Astrocyte (in vitro differentiated cells and primary cell): ENCODE measurements around the gene NOD1.

Experiments
- EZH2 ChIP-seq: IDR thresholded peaks from 2 replicates; pipeline ENCODE4 v1.6.1; 2012; ENCODE audit warnings: mild to moderate bottlenecking, low read length, inconsistent platforms; ENCODE audit not compliant: insufficient read depth
- TF ChIP-seq, protein P1 (sequence below): IDR thresholded peaks from 2 replicates; pipeline ENCODE4 v1.5.1; 2011; ENCODE audit warnings: low read depth, mild to moderate bottlenecking, inconsistent platforms, low read length, moderate library complexity; ENCODE audit not compliant: insufficient read depth

DNA sequence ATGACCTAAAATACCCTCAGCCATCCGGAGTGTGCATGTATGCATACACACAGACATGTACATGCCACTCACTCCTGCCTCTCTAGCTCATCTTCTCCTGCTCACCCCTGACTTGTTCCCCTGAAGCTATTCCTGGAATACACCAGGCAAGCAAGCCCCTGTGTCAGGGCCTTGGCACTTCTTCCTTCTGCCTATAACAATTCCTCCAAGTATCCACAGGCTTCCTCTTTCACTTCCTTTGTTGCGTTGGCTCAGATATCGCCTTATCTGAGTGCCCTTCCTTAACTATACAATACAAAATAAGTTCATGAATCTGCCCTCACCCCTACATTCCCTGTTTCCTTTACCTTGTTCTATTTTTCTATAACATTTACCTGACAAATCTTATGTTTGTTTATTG is 88.8 kb downstream of the NOD1 start:
- TF ChIP-seq, protein P1, sequence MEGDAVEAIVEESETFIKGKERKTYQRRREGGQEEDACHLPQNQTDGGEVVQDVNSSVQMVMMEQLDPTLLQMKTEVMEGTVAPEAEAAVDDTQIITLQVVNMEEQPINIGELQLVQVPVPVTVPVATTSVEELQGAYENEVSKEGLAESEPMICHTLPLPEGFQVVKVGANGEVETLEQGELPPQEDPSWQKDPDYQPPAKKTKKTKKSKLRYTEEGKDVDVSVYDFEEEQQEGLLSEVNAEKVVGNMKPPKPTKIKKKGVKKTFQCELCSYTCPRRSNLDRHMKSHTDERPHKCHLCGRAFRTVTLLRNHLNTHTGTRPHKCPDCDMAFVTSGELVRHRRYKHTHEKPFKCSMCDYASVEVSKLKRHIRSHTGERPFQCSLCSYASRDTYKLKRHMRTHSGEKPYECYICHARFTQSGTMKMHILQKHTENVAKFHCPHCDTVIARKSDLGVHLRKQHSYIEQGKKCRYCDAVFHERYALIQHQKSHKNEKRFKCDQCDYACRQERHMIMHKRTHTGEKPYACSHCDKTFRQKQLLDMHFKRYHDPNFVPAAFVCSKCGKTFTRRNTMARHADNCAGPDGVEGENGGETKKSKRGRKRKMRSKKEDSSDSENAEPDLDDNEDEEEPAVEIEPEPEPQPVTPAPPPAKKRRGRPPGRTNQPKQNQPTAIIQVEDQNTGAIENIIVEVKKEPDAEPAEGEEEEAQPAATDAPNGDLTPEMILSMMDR, result no peak
- TF ChIP-seq EZH2, result no peak
